Spleen (tissue), 7 donors: ENCODE results near the gene ATOH8.

ENCODE experiments used
- CTCF ChIP-seq, 11 experiments: fragments of 200-600 bp in 7 of 11; fragments of 450-650 bp in 4 of 11; sonication (generic) in 4 of 11; IDR thresholded peaks in 8 of 11; conservative IDR thresholded peaks in 3 of 11; 1 replicate in 7 of 11; 2 replicates in 4 of 11; pipeline versions ENCODE4 v1.4.0 to v1.8.0; 2016 to 2021; ENCODE audit warnings: antibody characterized with exemption in 11 of 11, inconsistent platforms in 4 of 11, mild to moderate bottlenecking in 1 of 11
- POLR2A ChIP-seq, 3 donors: fragments of 450-650 bp; IDR thresholded peaks; one replicate each; pipeline ENCODE4 v1.5.1; 2017; ENCODE audit warnings: antibody characterized with exemption in 3 of 3, mild to moderate bottlenecking in 1 of 3
- POLR2AphosphoS5 ChIP-seq, 3 donors: sonication (generic); formaldehyde crosslinking; IDR thresholded peaks; one replicate each; pipeline ENCODE4 v1.5.1; 2017; ENCODE audit warnings: antibody characterized with exemption in 3 of 3
- donor health status: DM: no; HTN: no; CAD: no; lungs with moderate emphysema.
- donor health status: DM: no; HTN: no; CAD: no.
- donor health status: DM: no; HTN: no; CAD: no.

- TF ChIP-seq POLR2AphosphoS5 (IDR thresholded peaks at IDR 0.05) (no peak), POLR2A (IDR thresholded peaks at IDR 0.05) (no peak), CTCF (IDR thresholded peaks at IDR 0.05 in 8 of 11, conservative IDR thresholded peaks at IDR 0.05 in 3 of 11) (no peak)
These were observed 74.9 kb downstream of the ATOH8 start for GRCh38 chr2:85828725-85829124.
